Ascending aorta (tissue), 2 donors: ENCODE data around the gene RBM19. TPM values are rescaled to one million over a fixed set of nuclear protein-coding genes. Genes with fewer than 3 reads are reported as not detected.

ENCODE experiments used
- DNase-seq, 2 donors: peaks; one replicate each; pipeline ENCODE4 v3.0.0-alpha.2; 2019; ENCODE audit warnings: low spot score in 2 of 2
- H3K27ac ChIP-seq, 2 donors: fragments of 200-600 bp; sonication (generic); one replicate each; pipeline ENCODE4 v1.5.1; 2016 to 2017; ENCODE audit warnings: mild to moderate bottlenecking in 1 of 2
- H3K27me3 ChIP-seq: fragments of 200-600 bp; sonication (generic); one replicate; pipeline ENCODE4 v1.5.1; 2017
- H3K36me3 ChIP-seq, 2 donors: fragments of 200-600 bp; sonication (generic); one replicate each; pipeline ENCODE4 v1.5.1; 2016
- H3K4me1 ChIP-seq, 2 donors: fragments of 200-600 bp; sonication (generic); one replicate each; pipeline ENCODE4 v1.5.1; 2016 to 2017; ENCODE audit warnings: mild to moderate bottlenecking in 1 of 2
- H3K4me3 ChIP-seq, 2 donors: fragments of 200-600 bp; sonication (generic); one replicate each; pipeline ENCODE4 v1.5.1; 2016 to 2017; ENCODE audit warnings: mild to moderate bottlenecking in 1 of 2
- H3K9me3 ChIP-seq, 2 donors: fragments of 200-600 bp; sonication (generic); one replicate each; pipeline ENCODE4 v1.5.1; 2016
- intact Hi-C: fragments of 100-400 bp; cut with DNase I; formaldehyde crosslinking; loops from one replicate; pipeline ENCODE4 v1.15.1; 2023
- total RNA-seq: library from RNA; depleted of rRNA; stranded (reverse); fragments of >200 nt; gene quantifications from one replicate; pipeline ENCODE4 v1.1.0, GENCODE V29; 2016
- TF ChIP-seq, protein P1 (sequence below), 3 experiments: fragments of 200-600 bp in 2 of 3; fragments of 450-650 bp in 1 of 3; sonication (generic) in 2 of 3; IDR thresholded peaks; one replicate each; pipeline ENCODE4 v1.5.1; 2016 to 2019; ENCODE audit warnings: antibody characterized with exemption in 3 of 3, mild to moderate bottlenecking in 1 of 3, moderate library complexity in 1 of 3

The RBM19 gene
- total RNA-seq, 1 donor from 2014 or later, result 22.8 TPM

DNA sequence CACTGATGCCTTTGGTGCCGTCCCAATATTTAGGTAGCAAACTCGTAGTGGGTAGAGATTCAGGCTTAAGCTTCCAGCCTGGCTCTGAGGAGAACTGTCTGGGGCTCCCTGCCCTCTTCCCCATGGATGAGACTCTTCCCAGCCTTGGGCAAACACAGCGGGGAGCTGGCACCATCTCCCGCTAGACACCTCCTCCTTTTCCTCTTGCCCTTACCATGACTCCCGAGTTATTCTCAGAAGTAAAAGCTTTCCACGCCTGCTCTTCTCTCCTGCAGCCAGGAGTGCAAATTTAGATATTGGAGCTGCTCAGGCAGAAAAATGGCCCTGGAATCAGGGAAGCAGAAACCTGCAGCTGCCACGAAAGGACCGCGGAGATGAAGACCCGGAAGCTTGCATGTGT is 45.6 kb upstream of the RBM19 start:
- no peaks in the 10 kb centered on the region for H3K36me3 ChIP-seq
- no peak overlapping the region for H3K27ac ChIP-seq
- no peak for DNase-seq
- no peaks in the 10 kb centered on the region for H3K27me3 ChIP-seq
- TF ChIP-seq, protein P1, sequence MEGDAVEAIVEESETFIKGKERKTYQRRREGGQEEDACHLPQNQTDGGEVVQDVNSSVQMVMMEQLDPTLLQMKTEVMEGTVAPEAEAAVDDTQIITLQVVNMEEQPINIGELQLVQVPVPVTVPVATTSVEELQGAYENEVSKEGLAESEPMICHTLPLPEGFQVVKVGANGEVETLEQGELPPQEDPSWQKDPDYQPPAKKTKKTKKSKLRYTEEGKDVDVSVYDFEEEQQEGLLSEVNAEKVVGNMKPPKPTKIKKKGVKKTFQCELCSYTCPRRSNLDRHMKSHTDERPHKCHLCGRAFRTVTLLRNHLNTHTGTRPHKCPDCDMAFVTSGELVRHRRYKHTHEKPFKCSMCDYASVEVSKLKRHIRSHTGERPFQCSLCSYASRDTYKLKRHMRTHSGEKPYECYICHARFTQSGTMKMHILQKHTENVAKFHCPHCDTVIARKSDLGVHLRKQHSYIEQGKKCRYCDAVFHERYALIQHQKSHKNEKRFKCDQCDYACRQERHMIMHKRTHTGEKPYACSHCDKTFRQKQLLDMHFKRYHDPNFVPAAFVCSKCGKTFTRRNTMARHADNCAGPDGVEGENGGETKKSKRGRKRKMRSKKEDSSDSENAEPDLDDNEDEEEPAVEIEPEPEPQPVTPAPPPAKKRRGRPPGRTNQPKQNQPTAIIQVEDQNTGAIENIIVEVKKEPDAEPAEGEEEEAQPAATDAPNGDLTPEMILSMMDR (IDR thresholded peaks at IDR 0.05), result no peak
- H3K9me3 ChIP-seq, result no peaks in the 10 kb centered on the region
- H3K4me1 ChIP-seq, result no peaks in the 10 kb centered on the region
- intact Hi-C loops, result no loop called here
- H3K4me3 ChIP-seq, result no peak overlapping the region

DNA sequence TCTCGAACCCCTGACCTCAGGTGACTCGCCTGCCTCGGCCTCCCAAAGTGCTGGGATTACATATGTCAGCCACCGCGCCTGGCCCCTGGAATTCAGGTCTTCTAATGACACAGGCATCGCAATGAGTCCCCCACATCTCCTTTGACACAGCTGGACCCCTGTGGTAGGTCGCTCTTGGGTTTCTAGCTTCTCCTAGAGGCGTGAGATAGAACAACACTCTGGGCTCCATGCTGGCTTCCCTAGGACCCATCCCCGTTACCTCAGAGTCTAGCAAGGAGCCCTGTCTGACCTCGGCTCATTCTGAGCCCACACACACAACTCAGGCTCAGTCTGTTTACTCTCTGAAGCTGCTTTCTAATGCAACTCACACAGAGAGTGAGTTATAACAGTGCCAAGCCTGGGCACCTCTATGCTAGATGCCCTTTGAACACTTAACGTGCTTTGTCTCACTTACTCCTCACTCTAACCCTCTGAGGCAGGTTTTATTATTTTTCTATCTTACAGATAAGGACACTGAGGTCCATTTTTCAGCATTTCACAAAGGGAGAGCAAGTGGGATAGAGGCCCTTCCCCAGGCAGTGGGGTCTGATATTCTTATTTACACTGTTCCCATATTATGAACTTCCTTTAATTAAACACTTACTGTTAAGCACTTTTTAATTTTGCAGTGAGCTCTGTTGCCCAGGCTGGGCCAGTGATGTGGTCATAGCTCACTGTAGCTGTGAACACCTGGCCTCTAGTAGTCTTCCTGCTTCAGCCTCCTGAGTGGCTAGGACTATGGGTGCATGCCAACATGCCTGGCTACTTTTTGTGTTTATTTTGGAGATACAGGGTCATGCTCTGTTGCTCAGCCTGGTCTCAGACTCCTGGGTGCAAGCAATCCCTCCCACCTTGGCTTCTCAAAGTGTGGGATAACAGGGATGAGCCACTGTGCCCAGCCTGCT is 40.6 kb upstream of the RBM19 start:
- H3K4me3 ChIP-seq, result no peak overlapping the region
- H3K9me3 ChIP-seq, result no peaks in the 10 kb centered on the region
- H3K27ac ChIP-seq, result no peak overlapping the region
- DNase-seq, result no peak
- intact Hi-C loops, result no loop called here
- no peaks in the 10 kb centered on the region for H3K27me3 ChIP-seq
- no peaks in the 10 kb centered on the region for H3K36me3 ChIP-seq
- TF ChIP-seq, protein P1 (IDR thresholded peaks at IDR 0.05), result no peak
- H3K4me1 ChIP-seq, result no peaks in the 10 kb centered on the region

DNA sequence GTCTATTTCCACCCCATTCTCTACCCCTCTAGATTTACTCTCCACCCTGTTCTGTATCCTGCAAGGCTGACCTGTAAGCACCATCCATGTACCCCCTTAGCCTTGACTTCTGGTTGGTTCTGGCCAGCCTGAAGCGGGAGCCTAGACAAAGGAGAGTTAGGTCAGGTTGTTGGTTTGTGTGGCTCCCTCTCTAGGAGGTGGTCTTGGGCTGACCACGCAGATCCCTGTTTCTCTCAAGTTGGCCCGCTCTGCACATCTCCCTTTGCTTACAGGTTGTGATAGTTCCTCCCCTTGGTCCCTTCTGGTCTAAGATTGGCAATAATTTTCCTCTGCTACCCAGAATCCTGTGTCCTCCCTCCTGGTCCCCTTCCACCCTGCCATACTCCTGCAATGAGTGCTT is 38.3 kb upstream of the RBM19 start:
- DNase-seq, result no peak
- TF ChIP-seq, protein P1 (IDR thresholded peaks at IDR 0.05), result no peak
- no peak overlapping the region for H3K27ac ChIP-seq
- H3K4me1 ChIP-seq, result no peaks in the 10 kb centered on the region
- no peak overlapping the region for H3K4me3 ChIP-seq
- intact Hi-C loops, result no loop called here
- no peaks in the 10 kb centered on the region for H3K36me3 ChIP-seq
- H3K27me3 ChIP-seq, result no peaks in the 10 kb centered on the region
- H3K9me3 ChIP-seq, result no peaks in the 10 kb centered on the region

DNA sequence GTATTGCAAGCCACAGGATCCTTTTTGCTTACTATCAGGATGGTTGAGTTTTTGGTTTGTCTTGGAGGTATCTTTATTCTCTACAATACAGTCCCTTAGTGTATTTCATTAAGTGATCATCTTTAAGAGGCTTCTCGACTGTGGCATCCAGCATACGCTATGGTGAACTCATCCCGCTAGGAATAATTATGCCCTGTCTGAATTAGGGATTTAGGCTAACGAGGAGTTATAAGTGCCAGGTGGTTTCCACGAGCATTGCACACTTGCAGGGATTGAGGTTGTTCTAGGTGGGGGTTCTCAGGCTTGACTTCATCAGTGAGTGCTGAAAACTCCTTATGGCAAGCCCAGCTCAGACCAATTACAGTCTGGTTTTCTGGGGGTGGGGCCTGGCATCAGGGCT is 37.2 kb upstream of the RBM19 start:
- intact Hi-C loops, result no loop called here
- no peaks in the 10 kb centered on the region for H3K27me3 ChIP-seq
- TF ChIP-seq, protein P1 (IDR thresholded peaks at IDR 0.05), result no peak

DNA sequence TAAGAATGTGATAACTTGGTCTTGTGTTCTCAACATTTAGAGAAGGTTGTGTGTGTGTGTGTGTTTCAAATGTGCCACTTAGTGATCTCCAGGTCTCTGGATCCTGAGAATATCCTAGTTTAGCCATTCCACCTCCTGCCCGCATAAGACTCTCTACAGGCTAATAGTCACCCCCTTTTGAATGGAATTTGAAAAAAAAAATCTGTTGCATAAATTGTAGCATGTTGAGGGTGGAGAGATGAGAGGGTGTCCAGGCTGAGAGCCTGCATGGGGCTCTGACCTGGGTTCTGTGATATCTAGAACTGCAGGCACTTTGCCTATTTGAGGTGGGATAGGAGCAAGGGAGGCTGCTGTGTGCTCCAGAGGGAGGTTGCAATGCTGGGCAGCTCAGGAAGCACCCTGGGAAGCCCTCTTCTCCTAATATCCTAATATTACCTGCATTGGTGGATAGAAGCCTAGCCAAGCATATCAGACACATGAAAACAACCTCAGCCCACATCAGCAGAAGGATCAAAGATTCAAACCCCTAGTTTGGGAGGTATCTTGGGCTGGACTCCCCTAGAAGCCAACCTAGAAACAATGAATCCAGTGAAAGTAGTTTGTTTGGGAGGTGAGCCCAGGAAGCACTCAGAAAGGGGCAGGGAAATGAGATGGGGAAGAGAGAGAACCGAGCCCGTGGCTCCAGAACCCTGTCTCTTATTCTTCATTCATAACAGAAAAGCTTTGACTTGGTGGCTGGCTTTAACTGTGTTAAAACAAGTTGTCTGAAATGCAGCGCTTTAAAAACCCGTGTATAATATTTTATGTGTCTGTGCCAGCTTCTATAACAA is 35.6 kb upstream of the RBM19 start:
- no peaks in the 10 kb centered on the region for H3K9me3 ChIP-seq
- no peaks in the 10 kb centered on the region for H3K4me1 ChIP-seq
- H3K27me3 ChIP-seq, result no peaks in the 10 kb centered on the region
- no peak overlapping the region for H3K4me3 ChIP-seq
- intact Hi-C loops, result no loop called here
- no peak overlapping the region for H3K27ac ChIP-seq
- H3K36me3 ChIP-seq, result no peaks in the 10 kb centered on the region
- TF ChIP-seq, protein P1 (IDR thresholded peaks at IDR 0.05), result no peak
- DNase-seq, result no peak

More for the DNA sequence above, 37.2 kb upstream of the RBM19 start:
- Histone ChIP-seq H3K36me3 (no peaks in the 10 kb centered on the region), H3K27ac (no peak overlapping the region), H3K4me3 (no peak overlapping the region), H3K9me3 (no peaks in the 10 kb centered on the region), H3K4me1 (no peaks in the 10 kb centered on the region)
- no peak for DNase-seq
